ENCODE results near the gene NUS1.

DNA sequence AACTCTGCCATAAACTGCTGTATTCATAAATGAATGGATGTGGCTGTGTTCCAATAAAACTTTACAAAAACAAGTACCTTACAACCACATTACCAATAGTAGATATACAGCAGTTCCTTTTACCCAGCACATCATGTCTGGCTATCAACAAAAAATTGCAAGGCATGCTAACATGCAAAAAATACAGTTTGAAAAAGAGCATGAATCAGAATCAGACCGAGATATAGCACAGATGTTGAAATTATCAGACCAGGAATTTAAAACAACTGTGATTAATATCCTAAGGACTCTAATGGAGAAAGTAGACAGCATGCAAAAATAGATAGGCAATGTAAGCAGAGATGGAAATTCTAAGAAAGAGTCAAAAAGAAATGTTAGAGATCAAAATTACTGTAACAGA lies 8.4 kb upstream of the NUS1 start:
- TF ChIP-seq, protein P1, sequence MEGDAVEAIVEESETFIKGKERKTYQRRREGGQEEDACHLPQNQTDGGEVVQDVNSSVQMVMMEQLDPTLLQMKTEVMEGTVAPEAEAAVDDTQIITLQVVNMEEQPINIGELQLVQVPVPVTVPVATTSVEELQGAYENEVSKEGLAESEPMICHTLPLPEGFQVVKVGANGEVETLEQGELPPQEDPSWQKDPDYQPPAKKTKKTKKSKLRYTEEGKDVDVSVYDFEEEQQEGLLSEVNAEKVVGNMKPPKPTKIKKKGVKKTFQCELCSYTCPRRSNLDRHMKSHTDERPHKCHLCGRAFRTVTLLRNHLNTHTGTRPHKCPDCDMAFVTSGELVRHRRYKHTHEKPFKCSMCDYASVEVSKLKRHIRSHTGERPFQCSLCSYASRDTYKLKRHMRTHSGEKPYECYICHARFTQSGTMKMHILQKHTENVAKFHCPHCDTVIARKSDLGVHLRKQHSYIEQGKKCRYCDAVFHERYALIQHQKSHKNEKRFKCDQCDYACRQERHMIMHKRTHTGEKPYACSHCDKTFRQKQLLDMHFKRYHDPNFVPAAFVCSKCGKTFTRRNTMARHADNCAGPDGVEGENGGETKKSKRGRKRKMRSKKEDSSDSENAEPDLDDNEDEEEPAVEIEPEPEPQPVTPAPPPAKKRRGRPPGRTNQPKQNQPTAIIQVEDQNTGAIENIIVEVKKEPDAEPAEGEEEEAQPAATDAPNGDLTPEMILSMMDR (IDR thresholded peaks at IDR 0.05): no peak
- no peak for TF ChIP-seq POLR2A (IDR thresholded peaks at IDR 0.05)

Data from body of pancreas (tissue), 4 donors.